OCI-LY1 (cell line): Measurements from ENCODE around the gene NID2.

Experiments used
- CTCF ChIP-seq: fragments of 200-600 bp; sonication (generic), shearing (Covaris generic); IDR thresholded peaks from 2 replicates; pipeline ENCODE4 v1.5.1; 2017; ENCODE audit warnings: mild to moderate bottlenecking, antibody characterized with exemption, low read length, moderate library complexity, mixed read lengths
- EZH2 ChIP-seq: fragments of 200-600 bp; sonication (generic), shearing (Covaris generic); IDR thresholded peaks from 2 replicates; pipeline ENCODE4 v1.8.0; 2017; ENCODE audit warnings: borderline replicate concordance, mixed run types, mild to moderate bottlenecking, antibody characterized with exemption, low read length, moderate library complexity, mixed read lengths

DNA sequence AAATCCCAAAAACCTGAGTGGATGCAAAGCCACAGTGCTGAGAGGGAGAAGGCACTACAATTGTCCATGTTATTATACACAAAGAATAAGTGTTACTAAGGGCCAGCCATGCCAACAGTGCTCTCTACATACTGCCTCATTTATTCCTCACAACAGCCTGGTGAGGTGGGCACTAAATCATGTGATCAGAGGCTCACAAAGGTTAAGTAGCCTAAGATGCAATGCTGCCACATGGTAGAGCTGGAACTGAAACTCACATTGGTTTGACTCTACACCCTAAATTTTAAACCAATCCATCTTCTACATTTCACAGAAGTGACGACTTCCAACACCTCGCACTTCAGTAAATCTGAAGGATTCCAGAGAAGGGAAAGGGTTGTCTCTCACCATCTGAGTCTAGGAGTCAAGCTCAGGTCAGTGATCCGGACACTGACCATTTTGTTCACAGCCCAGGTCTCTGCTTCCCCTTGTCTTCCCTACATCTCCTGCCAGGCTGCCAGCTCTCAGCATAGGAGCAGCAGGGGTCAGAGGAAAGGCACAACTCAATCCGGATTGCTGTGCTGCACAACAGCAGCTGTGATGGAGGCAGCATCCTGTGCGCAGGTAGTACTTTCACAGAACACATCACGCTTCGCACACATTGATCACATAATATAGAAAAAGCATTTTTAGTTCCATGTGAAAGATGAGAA lies 29.6 kb downstream of the NID2 start:
- TF ChIP-seq CTCF (no peak), EZH2 (no peak)
